HepG2 (cell line): ENCODE data around the gene PLEKHN1. TPM values are rescaled to one million over a fixed set of nuclear protein-coding genes. Genes with fewer than 3 reads are reported as not detected.
A peak's percentile ranks its signal among the peaks of the same experiment; 100 is the strongest.

ENCODE experiments used
- DMAP1 ChIP-seq: IDR thresholded peaks from 2 replicates; pipeline ENCODE4 v1.6.1; 2016
- KAT2B ChIP-seq: fragments of 150-350 bp; IDR thresholded peaks from 2 replicates; pipeline ENCODE4 v1.6.1; 2014; ENCODE audit warnings: low read depth, low read length, borderline replicate concordance
- PRMT3 ChIP-seq: sonication (generic); formaldehyde crosslinking; IDR thresholded peaks from 2 replicates; pipeline ENCODE4 v1.8.1; 2022; ENCODE audit warnings: low read depth, mild to moderate bottlenecking, moderate library complexity, missing genetic modification reagents, borderline replicate concordance
- SIN3A ChIP-seq: IDR thresholded peaks from 2 replicates; pipeline ENCODE4 v1.6.1; 2011; ENCODE audit warnings: low read depth, mild to moderate bottlenecking, control low read depth, low read length, borderline replicate concordance
- TAF1 ChIP-seq: sonication (generic); formaldehyde crosslinking; IDR thresholded peaks from 2 replicates; pipeline ENCODE4 v1.4.0; 2020; ENCODE audit warnings: missing genetic modification reagents
- TARDBP ChIP-seq: sonication (generic); formaldehyde crosslinking; IDR thresholded peaks from 2 replicates; pipeline ENCODE4 v1.8.0; 2022; ENCODE audit warnings: mild to moderate bottlenecking, missing genetic modification reagents
- ZBTB40 ChIP-seq, 2 experiments: fragments of 450-650 bp in 1 of 2; sonication (generic) in 1 of 2; formaldehyde crosslinking in 1 of 2; IDR thresholded peaks; 2 replicates each; pipeline versions ENCODE4 v1.6.1 to v1.8.0; 2016 to 2022; ENCODE audit warnings: antibody characterized with exemption in 1 of 2, mild to moderate bottlenecking in 1 of 2, missing genetic modification reagents in 1 of 2
- ZNF383 ChIP-seq: sonication (generic); formaldehyde crosslinking; IDR thresholded peaks from 2 replicates; pipeline ENCODE4 v1.4.0; 2020; ENCODE audit warnings: missing genetic modification reagents, mild to moderate bottlenecking, borderline replicate concordance
- ZNF513 ChIP-seq: sonication (generic); formaldehyde crosslinking; conservative IDR thresholded peaks from 2 replicates; pipeline ENCODE4 v1.5.0; 2020; ENCODE audit warnings: missing genetic modification reagents
- ZNF687 ChIP-seq: sonication (generic); formaldehyde crosslinking; IDR thresholded peaks from 2 replicates; pipeline ENCODE4 v1.5.1; 2020; ENCODE audit warnings: mild to moderate bottlenecking, missing genetic modification reagents, moderate library complexity
- polyA plus RNA-seq, 8 experiments: library from polyadenylated mRNA; depleted of rRNA in 3 of 8; stranded (reverse) in 7 of 8; unstranded in 1 of 8; fragments of >200 nt; fragmentation: Illumina TruSeq in 4 of 8; extraction: Trizol in 4 of 8; gene quantifications; 2 replicates each; pipeline versions ENCODE4 v1.2.1 to v1.2.3, GENCODE V29; 2011 to 2016; ENCODE audit warnings: low read depth in 4 of 8, missing spikeins in 1 of 8, mixed read lengths in 1 of 8; ENCODE audit not compliant: insufficient read depth in 1 of 8
- total RNA-seq, 5 experiments: library from RNA; depleted of rRNA; stranded (reverse); fragments of >200 nt; fragmentation: Illumina TruSeq; extraction: Trizol; gene quantifications; 2 replicates each; pipeline ENCODE4 v1.2.3, GENCODE V29; 2016; ENCODE audit warnings: low read depth in 1 of 5

The PLEKHN1 gene
- total and polyA plus RNA-seq, 2 of the 13 experiments (the other 11 are each of a cell fraction or from before 2014, with no cell fraction given): 0.42 to 0.58 TPM

- TF ChIP-seq ZBTB40 (IDR thresholded peaks at IDR 0.05) (no peak), ZBTB40 (CRISPR knock-in tag; IDR thresholded peaks at IDR 0.05) (peak; percentile 70; the same call in 1 of the 2 replicates), ZNF383 (CRISPR knock-in tag) (0 out of 2 replicates have a peak, but pooled peaks have one; percentile 6), TAF1 (CRISPR knock-in tag) (peak; percentile 50; the same call in 1 of the 2 replicates), DMAP1 (CRISPR knock-in tag) (0 out of 2 replicates have a peak, but pooled peaks have one; percentile 63), PRMT3 (CRISPR knock-in tag) (peak; percentile 70; the same call in 1 of the 2 replicates), KAT2B (no peak), ZNF513 (CRISPR knock-in tag) (no peak), TARDBP (CRISPR knock-in tag) (peak; percentile 63; the same call in 1 of the 2 replicates), SIN3A (peak; percentile 54; the same call in 1 of the 2 replicates), ZNF687 (CRISPR knock-in tag) (peak; percentile 95)
Measured at GRCh38 chr1:1004780-1005697, 38.8 kb downstream of the PLEKHN1 start (continued).
